Measurements from ENCODE around the gene RBPJL. TPM values are rescaled to one million over a fixed set of nuclear protein-coding genes. Genes with fewer than 3 reads are reported as not detected.

Gene RBPJL
- total and polyA plus RNA-seq, 2 of the 13 experiments (the other 11 are each of a cell fraction or from before 2014, with no cell fraction given) = not detected

- TF ChIP-seq TSC22D2 (CRISPR knock-in tag; IDR thresholded peaks at IDR 0.05; ENCODE audit: borderline replicate concordance) (peak; percentile 14; the same call in 1 of the 2 replicates), ZNF142 (CRISPR knock-in tag; IDR thresholded peaks at IDR 0.05) (no peak), ZBTB7B (CRISPR knock-in tag; IDR thresholded peaks at IDR 0.05) (peak; percentile 93), CAMTA2 (CRISPR knock-in tag; IDR thresholded peaks at IDR 0.05; ENCODE audit: borderline replicate concordance) (peak; percentile 41; the same call in 1 of the 2 replicates), ZNF235 (CRISPR knock-in tag; IDR thresholded peaks at IDR 0.05; ENCODE audit: borderline replicate concordance) (no peak), ZNF333 (CRISPR knock-in tag; IDR thresholded peaks at IDR 0.05; ENCODE audit: borderline replicate concordance) (peak; percentile 43; the same call in 1 of the 2 replicates), ZNF274 (CRISPR knock-in tag; IDR thresholded peaks at IDR 0.05) (peak; percentile 61; the same call in 1 of the 2 replicates), ZNF547 (CRISPR knock-in tag; IDR thresholded peaks at IDR 0.05) (peak; percentile 78), HMGXB4 (CRISPR knock-in tag; IDR thresholded peaks at IDR 0.05; ENCODE audit: borderline replicate concordance in 1 of 2, low read depth in 1 of 2) (peak; percentile 35 to 39; a peak in 1 of 4 replicates), ZNF746 (CRISPR knock-in tag; IDR thresholded peaks at IDR 0.05) (0 out of 2 replicates have a peak, but pooled peaks have one; percentile 23), MEF2D (CRISPR knock-in tag; IDR thresholded peaks at IDR 0.05) (0 out of 2 replicates have a peak, but pooled peaks have one; percentile 18), RAD21 (CRISPR knock-in tag; IDR thresholded peaks at IDR 0.05) (peak; percentile 57; the same call in 1 of the 2 replicates), ZMYM4 (CRISPR knock-in tag; IDR thresholded peaks at IDR 0.05) (peak; percentile 16; the same call in 1 of the 2 replicates), ZFP41 (CRISPR knock-in tag; IDR thresholded peaks at IDR 0.05; ENCODE audit: borderline replicate concordance) (no peak), SKIL (CRISPR knock-in tag; IDR thresholded peaks at IDR 0.05; ENCODE audit: borderline replicate concordance) (0 out of 2 replicates have a peak, but pooled peaks have one; percentile 30), ZNF253 (CRISPR knock-in tag; IDR thresholded peaks at IDR 0.05; ENCODE audit: borderline replicate concordance) (0 out of 2 replicates have a peak, but pooled peaks have one; percentile 33), SMAD1 (CRISPR knock-in tag; IDR thresholded peaks at IDR 0.05; ENCODE audit: borderline replicate concordance, low read depth) (no peak)
Observed at GRCh38 chr20:45306431-45306982, at the start of gene RBPJL (continued).

Measured in HepG2 (cell line).